Fibroblast of the aortic adventitia (primary cell): ENCODE results near the gene MVB12B. TPM values are rescaled to one million over a fixed set of nuclear protein-coding genes. Genes with fewer than 3 reads are reported as not detected.

Experiments used
- DNase-seq: peaks from one replicate; pipeline ENCODE4 v3.0.0-alpha.2; 2010; ENCODE audit warnings: low read depth
- H3K4me3 ChIP-seq: 2 replicates; pipeline ENCODE4 v1.5.1; 2011; ENCODE audit warnings: low read depth, mild to moderate bottlenecking, control low read depth, low read length, moderate library complexity
- total RNA-seq: library from RNA; depleted of rRNA; stranded (reverse); fragments of >200 nt; gene quantifications from 2 replicates; pipeline ENCODE4 v1.2.3, GENCODE V29; 2012; ENCODE audit warnings: low replicate concordance
- TF ChIP-seq, protein P1 (sequence below): IDR thresholded peaks from 2 replicates; pipeline ENCODE4 v1.5.1; 2011; ENCODE audit warnings: mild to moderate bottlenecking, low read length, control low read depth, inconsistent platforms; ENCODE audit not compliant: insufficient read depth

MVB12B gene
- total RNA-seq, 1 donor: 3.5 TPM

DNA sequence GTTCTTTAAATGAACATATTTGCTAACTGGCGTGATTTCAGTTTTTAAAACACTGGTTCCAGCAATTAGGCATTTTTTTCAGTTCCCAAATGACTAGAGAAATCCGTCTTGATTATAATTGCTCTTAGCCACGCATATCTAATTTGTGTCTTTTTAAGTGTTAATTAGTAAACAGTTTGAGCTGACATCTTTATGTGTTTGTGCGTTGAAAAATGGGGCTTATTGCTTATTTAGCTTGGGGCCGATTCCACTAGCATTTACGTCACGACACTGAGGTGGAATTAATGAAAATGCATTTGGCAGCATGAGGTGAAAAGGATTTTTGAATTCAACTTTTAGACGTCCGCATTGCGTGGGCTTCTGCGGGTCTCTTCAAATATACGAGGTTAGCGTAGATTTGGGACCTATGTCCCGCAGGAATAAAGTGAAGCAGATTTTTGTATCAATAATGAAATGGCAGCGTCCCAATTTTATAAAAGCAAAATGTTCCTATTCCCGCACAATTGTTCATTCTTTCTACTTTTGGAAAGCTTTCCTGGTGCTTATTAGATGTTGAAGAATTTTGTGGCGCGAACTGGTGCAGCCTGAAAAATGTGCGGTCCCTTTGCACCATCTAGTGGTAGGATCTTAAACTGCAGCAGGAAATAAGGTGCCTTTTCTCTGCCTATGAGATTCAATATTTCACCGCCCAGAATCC is 164.4 kb downstream of the MVB12B start:
- DNase-seq: peak; percentile 83
- TF ChIP-seq, protein P1, sequence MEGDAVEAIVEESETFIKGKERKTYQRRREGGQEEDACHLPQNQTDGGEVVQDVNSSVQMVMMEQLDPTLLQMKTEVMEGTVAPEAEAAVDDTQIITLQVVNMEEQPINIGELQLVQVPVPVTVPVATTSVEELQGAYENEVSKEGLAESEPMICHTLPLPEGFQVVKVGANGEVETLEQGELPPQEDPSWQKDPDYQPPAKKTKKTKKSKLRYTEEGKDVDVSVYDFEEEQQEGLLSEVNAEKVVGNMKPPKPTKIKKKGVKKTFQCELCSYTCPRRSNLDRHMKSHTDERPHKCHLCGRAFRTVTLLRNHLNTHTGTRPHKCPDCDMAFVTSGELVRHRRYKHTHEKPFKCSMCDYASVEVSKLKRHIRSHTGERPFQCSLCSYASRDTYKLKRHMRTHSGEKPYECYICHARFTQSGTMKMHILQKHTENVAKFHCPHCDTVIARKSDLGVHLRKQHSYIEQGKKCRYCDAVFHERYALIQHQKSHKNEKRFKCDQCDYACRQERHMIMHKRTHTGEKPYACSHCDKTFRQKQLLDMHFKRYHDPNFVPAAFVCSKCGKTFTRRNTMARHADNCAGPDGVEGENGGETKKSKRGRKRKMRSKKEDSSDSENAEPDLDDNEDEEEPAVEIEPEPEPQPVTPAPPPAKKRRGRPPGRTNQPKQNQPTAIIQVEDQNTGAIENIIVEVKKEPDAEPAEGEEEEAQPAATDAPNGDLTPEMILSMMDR: peak; percentile 93
- H3K4me3 ChIP-seq: no peak overlapping the region

DNA sequence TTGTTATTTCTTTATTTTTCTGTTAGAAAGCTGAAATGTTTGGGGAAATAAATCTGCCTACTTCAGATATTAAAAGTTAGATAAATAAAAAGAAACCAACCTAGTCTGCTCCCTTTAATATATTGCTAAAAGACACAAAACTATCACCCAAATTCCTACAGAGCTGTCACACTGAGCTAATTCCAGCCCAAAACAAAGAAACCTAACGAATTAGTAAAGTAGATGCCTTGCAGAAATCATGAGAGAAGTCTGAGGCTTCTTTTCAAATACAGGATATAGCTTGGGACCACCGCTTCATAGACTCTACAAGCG is 164.9 kb downstream of the MVB12B start:
- H3K4me3 ChIP-seq: no peak overlapping the region
- DNase-seq: no peak
- TF ChIP-seq, protein P1: no peak

DNA sequence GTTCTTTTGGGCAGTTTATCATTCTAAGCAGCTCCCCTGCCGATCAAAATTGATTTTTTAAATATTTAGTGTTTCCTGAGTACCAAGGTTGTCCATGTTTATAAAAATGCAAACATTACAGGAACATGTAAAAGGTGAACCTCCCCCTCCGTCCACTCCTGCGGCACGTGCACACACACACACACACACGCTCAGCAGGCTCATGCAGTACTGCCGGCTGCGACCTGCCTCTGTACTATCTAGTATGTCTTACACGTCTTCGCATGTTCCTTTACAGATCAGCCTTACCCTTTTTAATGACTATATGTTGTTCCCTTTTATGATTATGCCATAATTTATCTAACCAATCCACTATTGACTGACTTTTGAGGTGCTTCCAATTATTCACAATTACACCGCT is 165.3 kb downstream of the MVB12B start:
- no peak overlapping the region for H3K4me3 ChIP-seq
- TF ChIP-seq, protein P1: no peak
- DNase-seq: no peak

DNA sequence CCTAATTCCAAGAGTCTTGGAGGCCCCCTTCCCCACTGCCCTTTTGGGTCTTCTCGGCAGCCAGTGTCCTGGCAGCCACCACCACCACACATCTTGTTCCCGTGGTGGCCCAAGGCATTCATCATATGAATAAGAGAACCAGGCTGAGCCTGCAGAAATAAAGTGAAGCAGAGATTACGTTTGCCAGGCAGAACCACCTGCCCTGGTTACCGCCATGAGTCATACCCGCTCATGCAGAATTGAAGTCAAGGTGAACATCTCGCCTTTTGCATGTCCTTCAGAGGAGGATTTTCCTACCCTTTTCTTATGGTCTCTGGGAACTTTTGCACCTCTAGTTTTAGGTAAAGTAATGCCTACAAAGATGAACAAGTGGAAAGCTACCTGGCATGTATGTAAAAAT is 167.6 kb downstream of the MVB12B start:
- TF ChIP-seq, protein P1: no peak
- H3K4me3 ChIP-seq: no peak overlapping the region
- DNase-seq: no peak

DNA sequence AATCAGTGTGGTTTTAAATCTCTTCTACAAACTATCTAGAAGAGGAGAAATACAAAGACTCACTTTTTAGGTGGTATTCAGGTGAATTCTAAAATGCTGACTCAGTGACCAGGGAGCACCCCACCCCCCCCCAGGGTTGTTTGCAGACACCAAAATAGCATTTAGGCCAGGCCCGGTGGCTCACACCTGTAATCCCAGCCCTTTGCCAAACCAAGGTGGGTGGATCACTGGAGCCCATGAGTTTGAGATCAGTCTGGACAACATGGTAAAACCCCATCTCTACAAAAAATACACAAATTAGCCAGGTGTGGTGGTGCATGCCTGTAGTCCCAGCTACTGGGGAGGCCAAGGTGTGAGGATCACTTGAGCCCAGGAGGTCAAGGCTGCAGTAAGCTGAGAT is 168.1 kb downstream of the MVB12B start:
- H3K4me3 ChIP-seq: no peak overlapping the region
- DNase-seq: no peak
- TF ChIP-seq, protein P1: no peak

DNA sequence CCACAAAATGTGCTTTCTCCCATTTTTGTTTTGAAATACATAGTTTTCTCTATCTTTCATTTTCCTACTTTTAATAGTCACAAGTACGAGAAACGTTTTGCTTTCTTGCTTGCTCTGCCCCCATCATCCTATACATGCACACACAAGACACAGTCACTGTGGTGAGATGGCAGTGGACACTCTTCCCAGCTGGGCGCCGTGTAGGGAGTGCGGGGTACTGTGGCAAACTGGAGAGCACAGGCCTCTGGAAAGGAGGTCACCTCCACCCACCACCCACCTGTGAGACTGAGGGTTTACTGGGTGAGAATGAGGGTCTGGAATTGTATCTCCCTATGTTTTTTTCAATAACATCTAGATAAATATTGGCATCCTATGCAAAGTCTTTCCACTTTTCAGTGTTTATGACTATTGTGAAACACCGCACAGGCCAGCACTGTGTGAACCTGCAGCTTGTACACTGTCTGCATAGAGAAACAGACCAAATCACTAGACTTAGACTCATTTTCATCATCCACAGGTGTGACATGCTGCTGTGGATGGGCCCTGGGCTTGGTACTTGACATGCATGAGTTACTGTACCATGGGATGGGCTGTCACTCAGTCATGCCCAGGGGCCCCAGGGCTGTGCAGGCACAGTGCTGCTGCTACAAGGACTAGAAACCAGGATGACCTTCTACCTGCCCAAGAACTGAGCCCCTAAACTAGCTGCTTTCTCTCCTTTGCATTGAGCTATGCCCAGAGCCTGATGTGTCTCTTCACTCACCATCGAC is 169.0 kb downstream of the MVB12B start:
- TF ChIP-seq, protein P1: no peak
- no peak for DNase-seq

More for the DNA sequence above, 169.0 kb downstream of the MVB12B start:
- no peak overlapping the region for H3K4me3 ChIP-seq
